NB4 (cell line): ENCODE data around the gene MFAP4.

Experiments used
- CTCF ChIP-seq: IDR thresholded peaks from one replicate; pipeline ENCODE4 v1.5.1; 2012; ENCODE audit warnings: low read depth, low read length
- MAX ChIP-seq: IDR thresholded peaks from 2 replicates; pipeline ENCODE4 v1.6.1; 2011; ENCODE audit warnings: low read depth, low read length

- TF ChIP-seq CTCF: no peak
- no peak for TF ChIP-seq MAX
Measured at GRCh38 chr17:19346351-19347255, 40.4 kb downstream of the MFAP4 start.
